Inferior parietal cortex (tissue), 1 donor: ENCODE data around the gene GAD1.

Source experiments
- DNase-seq: peaks from one replicate; pipeline ENCODE4 v3.0.0-alpha.2; 2016; ENCODE audit errors: extremely low spot score

The GAD1 gene

DNA sequence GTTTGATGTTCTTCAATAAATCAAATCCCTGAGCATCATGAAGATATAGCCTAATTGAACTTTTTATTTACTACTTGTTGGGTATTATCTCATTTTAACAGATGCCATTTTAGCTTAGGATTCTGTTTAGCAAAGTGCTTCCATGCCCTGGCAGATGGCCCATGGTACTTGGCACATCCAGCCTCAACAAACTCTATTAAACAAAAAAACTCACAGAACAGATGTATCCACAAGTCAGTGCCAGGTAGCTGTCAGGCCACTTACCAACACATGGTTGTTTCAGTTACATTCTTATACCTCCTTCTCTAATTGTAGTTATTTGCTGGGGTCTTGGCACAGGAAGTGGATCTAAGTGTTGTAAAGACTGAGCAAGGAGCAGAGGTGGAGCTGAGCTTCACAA, 29.6 kb downstream of the GAD1 start:
- no peak for DNase-seq

DNA sequence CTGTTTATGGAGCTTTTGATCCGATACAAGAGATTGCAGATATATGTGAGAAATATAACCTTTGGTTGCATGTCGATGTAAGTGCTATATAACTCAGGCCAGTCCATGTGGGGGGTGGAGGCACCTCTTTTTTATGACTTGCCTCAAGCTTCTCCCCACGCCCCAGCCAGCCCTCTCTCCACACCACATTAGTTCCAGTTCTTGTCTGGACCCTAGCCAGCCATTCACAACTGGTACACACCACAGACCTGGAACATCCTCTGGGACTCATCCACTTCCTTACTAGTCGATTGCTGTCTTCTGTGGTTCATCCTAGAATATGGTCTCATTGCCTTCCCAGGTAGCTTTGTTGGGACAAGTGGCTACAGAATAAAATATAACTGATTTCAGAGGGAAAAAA, 31.0 kb downstream of the GAD1 start:
- DNase-seq, result no peak

DNA sequence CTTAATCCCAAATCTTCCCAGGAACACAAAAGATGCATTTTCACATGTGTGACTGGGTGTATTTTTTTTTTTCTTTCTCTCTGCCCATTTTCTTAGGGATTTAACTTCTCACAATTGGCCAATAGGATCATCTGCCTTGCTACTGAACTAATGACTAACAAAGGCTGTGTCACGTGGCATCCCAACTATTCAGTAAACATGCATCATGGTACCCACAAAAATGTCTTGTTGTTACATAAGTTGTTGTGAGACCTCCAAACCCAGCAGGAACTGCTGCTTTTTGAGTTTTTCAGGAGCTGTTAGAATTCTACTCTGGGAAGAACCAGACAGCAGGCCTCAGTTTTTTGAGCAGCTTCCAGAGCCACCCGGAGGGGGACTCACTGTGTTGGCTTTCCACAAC, 31.9 kb downstream of the GAD1 start:
- DNase-seq, result no peak

DNA sequence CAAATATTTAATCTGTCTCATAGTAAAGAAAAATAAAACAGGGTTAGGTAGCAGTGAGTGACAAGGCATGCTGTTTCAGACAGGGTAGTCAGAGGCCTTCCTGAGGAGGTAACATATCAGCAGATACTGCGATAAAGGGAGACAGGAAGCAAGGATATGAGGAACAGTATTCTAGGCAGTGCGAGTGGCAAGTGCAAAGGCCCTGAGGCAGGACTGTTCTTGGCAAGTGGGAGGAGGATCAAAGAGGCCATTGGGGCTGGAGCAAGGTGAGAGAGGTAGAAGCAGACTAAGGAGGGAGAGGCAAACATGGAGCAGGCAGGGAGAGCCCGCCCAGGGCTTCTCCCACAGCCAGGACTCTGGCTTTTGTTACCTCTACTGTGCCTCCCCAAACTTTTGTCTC, 33.6 kb downstream of the GAD1 start:
- no peak for DNase-seq

DNA sequence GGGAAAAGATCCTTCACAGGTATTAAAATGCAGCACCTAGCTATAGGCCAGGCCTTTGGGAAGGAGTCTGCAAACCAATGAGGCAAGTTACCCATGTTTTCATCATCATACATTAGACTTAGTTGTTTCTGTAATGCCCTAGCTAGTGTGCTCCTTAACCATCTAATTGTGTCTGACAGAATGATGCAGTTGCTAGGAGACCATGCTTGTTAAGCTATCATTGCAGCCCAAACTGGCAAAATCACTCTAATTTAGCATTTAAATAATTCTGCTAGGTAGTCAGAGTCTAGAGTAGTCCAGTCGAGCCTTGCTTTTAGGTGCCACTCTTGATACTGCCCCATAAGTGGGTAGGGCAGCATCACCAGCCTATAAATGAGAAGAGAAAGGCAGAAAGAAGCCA, 34.9 kb downstream of the GAD1 start:
- DNase-seq, result no peak

DNA sequence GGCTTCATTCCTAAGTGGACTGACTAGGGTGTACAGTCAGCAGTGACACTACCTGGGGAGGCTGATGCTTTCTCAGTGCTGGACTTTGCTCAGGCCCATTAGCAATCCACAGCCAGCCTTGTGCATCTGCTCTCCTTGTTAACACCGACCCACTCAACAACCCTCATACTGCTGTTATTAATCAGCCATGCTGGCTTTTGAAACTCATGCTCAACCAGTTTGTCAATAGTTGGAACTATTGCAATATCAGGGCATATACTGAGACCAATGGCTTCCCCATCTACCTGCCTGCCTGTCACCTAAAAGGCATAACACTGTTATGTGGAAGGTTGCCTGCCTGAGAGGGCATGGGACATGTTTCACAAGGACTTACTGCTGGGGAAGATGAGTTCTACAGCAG, 39.4 kb downstream of the GAD1 start:
- no peak for DNase-seq

DNA sequence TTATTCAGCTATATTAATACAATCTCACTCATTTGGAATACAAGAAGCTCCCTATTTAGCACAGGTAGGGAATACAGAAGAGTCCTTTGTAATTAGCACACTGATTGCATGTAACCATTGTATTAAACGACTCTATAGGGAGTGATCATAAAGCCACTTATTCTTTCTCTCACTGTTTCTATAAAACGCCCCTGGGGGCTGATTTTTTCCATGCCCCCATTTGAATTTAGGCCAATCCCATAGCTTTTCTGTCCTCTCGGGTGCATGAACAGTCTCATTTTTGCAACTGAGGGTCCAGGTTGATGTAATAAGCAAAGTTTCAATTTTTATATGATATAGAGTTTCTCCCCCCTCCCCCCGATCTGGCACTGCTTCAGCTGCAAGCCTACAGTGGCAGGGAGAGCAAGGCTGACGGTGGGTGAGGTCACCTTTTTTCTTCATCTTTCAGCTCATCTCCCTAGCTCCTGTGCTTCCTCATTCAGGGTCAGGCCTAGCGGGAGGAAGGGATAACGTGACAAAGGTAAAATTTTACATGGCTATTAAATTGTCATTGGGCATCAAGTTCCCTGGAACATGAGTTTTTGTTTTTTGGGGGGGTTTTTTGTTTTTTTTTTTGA, 45.7 kb downstream of the GAD1 start:
- no peak for DNase-seq

DNA sequence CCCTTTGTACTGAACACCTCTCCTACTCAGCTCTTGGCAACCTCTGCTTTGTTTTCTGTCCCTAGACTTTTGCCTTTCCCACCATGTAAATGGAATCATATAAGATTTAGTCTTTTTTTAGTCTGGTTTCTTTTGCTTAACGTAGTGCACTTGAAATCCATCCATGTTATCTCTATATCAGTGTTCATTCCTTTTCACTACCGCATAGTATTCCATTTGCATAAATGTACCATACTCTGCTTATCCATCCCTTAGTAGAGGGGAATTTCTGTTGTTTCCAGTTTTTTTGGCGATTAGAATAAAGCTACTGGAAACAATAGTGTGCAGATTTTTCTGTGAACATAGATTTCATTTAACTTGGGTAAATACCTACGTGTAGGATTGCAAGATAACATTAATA, 46.4 kb downstream of the GAD1 start:
- no peak for DNase-seq

DNA sequence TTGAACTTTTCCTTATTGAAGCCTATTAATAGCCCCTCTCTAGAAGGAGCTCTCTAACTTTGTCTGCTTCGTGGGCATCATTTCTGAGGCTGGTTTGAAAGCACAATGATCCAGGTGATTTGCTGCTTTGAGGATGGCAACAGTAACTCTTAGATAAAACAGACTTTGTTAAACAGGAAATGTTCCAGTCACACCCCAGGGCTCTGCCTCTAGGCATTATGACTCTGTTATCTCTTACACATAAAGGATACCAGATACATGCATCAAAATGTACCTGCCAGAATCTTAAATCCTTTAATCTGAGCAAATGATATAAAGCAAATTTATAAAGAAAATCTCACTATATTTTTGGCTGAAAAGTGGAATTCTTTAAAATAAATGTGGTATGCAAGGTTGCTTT, 52.3 kb downstream of the GAD1 start:
- DNase-seq, result no peak

DNA sequence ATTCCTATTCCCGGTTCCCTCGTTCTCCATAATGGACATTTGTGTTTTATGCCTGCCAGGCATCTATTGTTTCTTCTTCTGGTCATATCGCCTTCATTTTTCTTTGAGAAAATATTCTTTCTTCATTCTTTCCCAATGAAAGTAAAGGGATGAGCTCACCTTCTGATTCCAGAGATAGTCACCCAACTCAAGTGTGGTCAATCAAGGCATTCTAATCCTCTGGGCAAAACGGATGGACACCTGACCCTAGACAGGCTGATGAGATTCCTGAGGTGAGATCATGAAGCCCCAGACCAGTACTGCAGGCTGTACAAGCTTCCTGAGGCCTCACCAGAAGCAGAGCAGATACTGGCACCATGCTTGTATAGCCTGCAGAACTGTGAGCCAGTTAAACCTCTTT, 52.8 kb downstream of the GAD1 start:
- no peak for DNase-seq

DNA sequence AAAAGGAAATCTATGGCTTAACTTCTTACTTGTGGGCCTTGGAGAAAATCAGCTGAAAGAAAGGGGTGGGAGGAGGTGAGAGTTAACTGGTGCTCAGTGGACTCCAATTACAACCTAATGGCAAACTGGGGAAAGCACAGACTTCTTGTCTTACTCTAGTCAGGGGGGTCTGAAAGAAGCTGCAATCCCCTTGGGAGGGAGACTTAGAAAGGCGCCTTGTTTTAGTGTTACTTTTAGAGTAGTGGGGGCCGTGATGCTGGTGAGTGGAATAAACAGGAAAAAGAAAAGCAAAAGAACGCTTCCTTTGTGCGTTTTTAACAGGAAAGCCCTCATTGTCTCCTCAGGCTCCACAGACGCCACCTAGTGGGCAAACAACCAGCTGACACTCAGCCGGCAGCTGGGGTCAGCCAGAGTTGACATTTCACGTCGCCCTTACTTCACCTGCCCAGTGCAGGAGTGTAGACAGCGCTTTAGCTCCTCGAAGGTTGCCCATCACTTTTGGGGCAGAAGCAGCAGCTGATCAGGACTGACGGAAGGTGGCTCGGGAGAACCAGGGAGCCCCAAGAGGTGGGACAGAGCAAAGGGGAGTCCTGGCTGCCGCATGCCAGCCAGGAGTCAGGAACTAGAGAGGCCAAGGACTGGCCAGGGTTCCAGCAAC, 56.5 kb downstream of the GAD1 start:
- DNase-seq, result peak; percentile 77

DNA sequence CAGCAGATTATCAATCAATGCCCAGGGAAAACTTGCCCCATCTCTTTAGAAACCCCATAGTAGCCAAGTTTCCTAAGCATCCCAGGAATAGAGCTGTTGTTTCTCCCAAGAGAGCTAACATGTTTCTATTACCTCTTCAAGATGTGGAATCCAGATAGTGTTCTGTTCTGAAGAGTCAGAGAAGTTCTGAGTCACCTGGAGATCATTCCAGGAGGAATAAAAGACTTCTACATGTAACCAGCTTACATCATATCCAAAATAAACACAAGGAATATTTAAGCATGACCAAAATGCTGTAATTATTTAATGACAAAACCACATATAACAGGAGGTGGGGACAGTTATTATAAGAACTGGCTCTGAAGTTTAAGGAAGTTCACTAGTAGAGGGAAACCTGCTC, 61.4 kb downstream of the GAD1 start:
- no peak for DNase-seq

DNA sequence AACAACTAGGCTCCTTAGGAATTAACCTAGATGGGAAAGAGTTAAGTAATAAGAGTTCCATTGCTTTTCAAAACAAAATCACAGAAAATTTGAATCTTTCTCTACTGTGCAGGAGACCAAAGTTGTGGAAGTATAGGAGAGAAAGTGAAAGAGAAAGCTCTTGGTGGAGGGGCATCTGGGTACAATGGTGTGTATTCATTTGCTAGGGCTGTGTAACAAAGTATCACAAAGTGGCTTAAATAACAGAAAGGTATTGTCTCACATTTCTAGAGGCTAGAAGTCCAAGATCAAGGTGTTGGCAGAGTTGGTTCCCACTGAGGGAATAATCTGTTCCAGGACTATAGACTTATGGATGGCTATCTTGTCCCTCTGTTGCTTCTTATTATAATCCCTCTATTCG, 61.8 kb downstream of the GAD1 start:
- DNase-seq, result no peak

DNA sequence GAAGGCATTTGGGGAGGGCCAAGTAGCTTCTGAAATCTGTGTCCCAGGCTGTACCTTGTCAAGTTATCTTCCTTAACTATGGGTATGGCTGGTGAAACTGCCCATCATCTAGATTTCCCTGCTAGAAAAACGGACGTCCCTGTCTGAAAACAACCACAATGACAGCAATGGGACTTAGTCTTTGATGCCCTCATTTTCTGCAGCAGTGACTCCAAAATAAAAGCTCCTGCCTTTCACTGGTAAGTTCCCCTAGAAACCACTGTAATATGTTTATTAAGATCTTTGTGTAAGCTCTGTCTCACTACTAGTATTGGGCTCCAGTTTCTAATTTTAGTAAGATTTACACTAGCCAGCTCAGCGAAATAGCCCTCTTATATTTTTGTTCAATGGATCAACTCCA, 65.2 kb downstream of the GAD1 start:
- no peak for DNase-seq

DNA sequence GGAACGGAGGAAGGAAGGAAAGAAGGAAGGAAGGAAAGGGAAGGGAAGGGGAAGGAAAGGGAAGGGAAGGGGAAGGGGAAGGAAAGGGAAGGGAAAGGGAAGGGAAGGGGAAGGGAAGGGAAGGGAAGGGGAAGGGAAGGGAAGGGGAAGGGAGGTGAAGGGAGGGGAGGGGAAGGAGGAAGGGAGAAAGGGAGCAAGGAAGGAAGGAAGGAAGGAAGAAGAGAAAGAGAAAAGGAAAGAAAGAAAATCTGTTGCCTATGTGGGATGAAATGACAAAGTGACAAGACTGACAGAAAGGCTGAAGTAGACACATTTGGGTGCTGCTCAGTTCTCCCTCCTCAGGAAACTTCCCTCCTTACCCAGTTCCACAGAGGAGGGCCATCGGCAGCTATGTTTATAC, 66.1 kb downstream of the GAD1 start:
- no peak for DNase-seq

DNA sequence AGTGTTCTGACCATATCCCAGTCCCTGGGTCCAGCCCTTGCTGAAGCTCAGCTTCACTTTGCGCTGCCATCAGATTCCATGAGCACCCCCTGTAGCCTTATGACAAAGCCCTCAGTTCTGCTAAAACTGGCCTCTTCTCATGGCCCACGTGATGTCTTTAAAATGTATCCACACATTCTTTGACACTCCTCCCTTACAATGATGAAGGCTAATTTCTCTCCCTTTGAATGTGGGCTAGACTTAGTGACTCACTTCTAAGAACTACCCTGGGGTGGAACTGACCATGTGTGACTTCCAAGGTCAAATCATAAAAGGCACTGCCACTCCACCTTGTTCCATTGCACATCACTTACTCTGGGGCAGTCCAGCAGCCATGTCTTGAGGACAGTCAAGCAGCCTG, 67.0 kb downstream of the GAD1 start:
- no peak for DNase-seq

DNA sequence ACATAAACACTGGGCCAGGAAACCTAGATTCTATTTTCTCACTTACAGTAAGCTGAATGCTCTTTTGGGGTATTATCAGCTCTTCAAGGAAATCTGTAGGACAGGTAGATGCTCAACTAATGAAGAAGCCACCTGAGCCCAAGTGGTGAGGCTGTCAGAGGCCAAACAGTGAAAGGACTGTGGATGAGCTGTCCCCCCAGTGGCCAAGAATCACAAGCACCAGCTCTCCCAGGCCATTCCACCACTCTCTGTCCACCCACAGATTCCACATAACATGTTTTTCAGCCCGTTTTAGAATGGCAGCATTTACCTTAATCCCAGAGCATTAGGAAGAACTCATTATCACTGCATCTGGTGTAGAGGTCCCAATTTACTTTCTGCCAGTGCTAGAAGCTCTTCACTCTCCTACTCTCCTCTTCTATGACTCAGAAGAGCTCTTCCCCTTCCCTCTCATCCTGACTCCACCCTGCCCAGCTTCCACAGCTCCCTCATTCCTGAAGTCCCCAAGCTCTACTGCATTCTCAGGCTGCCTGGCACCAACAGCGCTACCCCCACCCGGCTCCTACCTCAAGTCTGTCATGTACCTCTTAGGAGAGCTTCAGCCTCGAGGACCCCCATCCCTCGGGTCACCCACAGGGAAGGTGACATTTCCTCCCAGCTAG, 68.6 kb downstream of the GAD1 start:
- DNase-seq, result no peak

DNA sequence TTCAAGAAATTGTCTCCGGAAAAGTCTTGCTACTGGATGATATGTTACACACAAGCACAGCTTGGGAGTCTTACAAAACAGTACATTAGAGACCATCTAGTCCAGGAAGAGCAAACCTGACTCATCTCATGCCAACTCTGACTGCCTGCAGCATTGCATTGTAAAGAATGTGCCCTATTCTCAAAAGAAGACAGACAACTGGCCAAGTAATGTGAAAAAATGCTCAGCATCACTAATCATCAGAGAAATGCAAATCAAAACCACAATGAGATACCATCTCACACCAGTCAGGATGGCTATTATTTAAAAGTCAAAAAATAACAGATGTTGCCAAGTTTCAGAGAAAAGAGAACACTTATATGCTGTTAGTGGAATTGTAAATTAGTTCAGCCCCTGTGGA, 69.7 kb downstream of the GAD1 start:
- DNase-seq, result no peak

DNA sequence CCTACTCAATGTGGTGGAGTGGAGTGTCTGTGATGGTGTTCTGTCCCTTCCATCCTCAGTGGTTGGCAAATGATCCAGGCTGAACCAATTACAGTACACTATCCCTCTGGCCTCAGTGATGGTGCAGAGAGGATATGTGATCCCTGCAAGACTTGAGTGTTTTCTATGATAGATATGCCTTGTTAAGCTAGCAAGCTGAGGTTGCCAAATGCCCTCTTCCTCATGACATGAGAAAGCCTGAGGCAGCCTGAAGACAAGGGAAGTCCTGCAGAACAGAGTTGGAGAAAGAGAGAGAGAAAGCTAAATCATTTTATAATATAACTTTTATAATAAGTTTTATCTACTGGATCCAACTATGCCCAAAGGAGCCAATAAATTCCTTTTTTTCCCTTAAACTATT, 70.8 kb downstream of the GAD1 start:
- DNase-seq, result no peak

DNA sequence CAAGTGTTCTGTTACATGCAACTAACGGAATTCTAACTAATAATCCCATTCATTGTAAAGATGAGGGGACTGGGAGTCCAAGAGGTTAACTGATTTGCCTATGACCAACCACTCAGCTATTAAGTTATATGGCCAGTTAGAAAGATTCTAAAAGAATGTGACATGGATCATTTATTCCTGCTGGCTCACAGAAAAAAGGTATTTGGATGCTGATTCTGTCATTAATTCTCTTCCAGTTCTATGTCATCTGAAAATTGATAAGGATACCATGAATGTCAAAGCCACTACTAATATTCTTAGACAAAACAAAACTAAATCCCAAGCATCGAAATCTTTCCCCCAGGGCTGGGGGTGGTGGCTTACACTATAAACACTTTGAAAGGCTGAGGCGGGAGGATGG, 71.2 kb downstream of the GAD1 start:
- no peak for DNase-seq

DNA sequence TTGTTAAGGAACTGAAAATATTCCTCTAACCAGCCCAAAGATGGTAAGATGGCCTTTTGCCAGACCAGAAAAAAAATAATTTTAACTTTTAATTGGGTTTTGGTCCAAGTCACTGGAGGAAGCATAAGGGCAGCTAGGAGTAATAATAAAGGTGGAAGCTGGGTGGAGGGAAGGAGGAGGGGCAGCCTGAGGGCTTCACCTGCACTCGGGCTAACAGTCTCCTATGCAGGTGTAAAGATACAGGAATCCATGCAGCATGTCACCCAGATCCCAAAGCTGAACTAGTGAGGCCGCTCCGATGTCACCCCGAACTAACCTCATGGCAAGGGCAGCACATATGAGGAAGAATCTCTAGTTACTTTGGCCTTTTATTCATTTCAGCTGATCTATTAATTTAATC, 75.2 kb downstream of the GAD1 start:
- DNase-seq, result no peak

DNA sequence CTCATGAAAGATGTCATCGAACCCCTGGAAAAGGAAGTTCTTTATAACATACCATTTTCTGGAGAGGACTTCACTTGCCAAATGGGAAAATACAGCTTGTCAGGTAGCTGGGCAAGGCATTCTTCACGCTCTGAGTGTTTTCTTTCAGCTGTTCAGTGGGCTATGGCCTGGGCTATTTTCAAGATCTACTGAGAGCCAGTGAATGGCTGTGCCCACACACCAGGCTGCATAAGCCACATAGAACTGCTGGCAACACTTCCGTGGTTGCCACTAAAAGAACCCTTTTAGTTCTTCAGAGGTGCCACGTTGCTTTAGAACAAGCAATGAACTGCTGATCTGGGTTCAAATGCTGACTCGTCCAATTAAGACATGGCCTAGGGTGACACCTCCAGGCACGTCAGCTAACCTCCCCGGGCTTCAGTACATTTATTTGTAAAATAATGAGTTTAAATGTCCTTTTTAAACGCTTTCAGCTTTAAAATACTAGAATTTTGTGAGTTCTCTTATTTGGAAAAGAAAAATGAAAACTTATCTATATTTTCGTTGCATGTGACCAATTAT, 75.8 kb downstream of the GAD1 start:
- no peak for DNase-seq

DNA sequence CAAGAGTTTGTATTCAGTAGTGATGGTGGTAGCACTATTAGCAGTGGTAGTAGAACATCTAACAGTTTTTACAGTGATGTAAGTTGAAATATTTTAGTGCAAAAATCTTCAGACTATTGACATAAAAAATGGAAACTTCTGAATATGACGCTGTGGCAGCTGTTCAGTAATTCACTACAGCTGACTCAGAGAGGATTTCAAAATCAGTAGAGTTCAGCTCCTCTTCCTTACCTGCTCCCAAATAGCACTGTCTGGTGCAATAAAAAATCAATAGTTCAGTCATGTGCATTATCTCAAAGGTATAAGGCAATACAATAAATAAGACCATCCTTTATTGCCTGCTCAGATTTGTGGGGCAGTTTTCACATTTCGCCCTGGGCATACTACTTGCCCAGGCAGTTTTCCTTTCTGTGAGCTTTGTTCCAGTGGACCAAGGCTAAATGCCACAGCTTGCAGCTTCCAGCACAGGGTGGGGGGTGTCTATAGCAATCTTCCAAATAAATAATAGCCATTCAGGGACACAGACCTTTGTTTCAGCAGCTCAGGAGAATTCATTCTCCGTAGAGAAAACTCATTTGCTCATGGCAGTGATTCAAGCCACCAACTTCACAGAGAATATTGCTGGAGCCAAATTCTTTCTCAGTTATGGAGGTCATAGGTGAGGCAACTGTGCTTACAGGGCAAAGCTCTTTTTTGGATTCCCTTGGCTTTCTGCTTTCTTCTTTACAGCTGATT, 78.5 kb downstream of the GAD1 start:
- no peak for DNase-seq
